HL-60 (cell line): Measurements from ENCODE around the gene APOBEC3H.

ENCODE experiments used
- CTCF ChIP-seq: IDR thresholded peaks from one replicate; pipeline ENCODE4 v1.5.1; 2011; ENCODE audit warnings: low read length, control low read depth, inconsistent platforms; ENCODE audit not compliant: insufficient read depth
- POLR2AphosphoS5 ChIP-seq: IDR thresholded peaks from 2 replicates; pipeline ENCODE4 v1.6.1; 2012; ENCODE audit warnings: low read depth
- TF ChIP-seq, protein P1 (sequence below): IDR thresholded peaks from 2 replicates; pipeline ENCODE4 v1.6.1; 2012; ENCODE audit warnings: low read depth; ENCODE audit not compliant: insufficient replicate concordance

GRCh38 chr22:39125622-39126021 is 28.6 kb downstream of the APOBEC3H start:
- TF ChIP-seq, protein P1, sequence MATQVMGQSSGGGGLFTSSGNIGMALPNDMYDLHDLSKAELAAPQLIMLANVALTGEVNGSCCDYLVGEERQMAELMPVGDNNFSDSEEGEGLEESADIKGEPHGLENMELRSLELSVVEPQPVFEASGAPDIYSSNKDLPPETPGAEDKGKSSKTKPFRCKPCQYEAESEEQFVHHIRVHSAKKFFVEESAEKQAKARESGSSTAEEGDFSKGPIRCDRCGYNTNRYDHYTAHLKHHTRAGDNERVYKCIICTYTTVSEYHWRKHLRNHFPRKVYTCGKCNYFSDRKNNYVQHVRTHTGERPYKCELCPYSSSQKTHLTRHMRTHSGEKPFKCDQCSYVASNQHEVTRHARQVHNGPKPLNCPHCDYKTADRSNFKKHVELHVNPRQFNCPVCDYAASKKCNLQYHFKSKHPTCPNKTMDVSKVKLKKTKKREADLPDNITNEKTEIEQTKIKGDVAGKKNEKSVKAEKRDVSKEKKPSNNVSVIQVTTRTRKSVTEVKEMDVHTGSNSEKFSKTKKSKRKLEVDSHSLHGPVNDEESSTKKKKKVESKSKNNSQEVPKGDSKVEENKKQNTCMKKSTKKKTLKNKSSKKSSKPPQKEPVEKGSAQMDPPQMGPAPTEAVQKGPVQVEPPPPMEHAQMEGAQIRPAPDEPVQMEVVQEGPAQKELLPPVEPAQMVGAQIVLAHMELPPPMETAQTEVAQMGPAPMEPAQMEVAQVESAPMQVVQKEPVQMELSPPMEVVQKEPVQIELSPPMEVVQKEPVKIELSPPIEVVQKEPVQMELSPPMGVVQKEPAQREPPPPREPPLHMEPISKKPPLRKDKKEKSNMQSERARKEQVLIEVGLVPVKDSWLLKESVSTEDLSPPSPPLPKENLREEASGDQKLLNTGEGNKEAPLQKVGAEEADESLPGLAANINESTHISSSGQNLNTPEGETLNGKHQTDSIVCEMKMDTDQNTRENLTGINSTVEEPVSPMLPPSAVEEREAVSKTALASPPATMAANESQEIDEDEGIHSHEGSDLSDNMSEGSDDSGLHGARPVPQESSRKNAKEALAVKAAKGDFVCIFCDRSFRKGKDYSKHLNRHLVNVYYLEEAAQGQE, result no peak
- TF ChIP-seq CTCF (no peak), POLR2AphosphoS5 (no peak)
